Karpas-422 (cell line): ENCODE results near the gene CNTNAP3. TPM values are rescaled to one million over a fixed set of nuclear protein-coding genes. Genes with fewer than 3 reads are reported as not detected.
"Not testable (repeated sequence)": the region's sequence is repeated elsewhere in the genome, so short reads cannot be mapped to it uniquely, and the experiment has no call there.

Source experiments
- DNase-seq: peaks from one replicate; pipeline ENCODE4 v3.0.0-alpha.2; 2015
- H2AFZ ChIP-seq: fragments of 200-600 bp; sonication (generic); 2 replicates; pipeline ENCODE4 v1.6.1; 2014; ENCODE audit warnings: antibody characterized with exemption, low read length, mixed read lengths
- H3K27ac ChIP-seq: fragments of 200-600 bp; sonication (generic); 2 replicates; pipeline ENCODE4 v1.5.1; 2014; ENCODE audit warnings: mild to moderate bottlenecking, low read length, moderate library complexity
- H3K27me3 ChIP-seq: fragments of 200-600 bp; sonication (generic); 2 replicates; pipeline ENCODE4 v1.6.1; 2014; ENCODE audit warnings: low read length, mixed read lengths
- H3K36me3 ChIP-seq: fragments of 200-600 bp; sonication (generic); 2 replicates; pipeline ENCODE4 v1.6.1; 2014; ENCODE audit warnings: low read length, mixed read lengths; ENCODE audit not compliant: insufficient read depth
- H3K4me1 ChIP-seq: fragments of 200-600 bp; sonication (generic); 2 replicates; pipeline ENCODE4 v1.6.1; 2014; ENCODE audit warnings: mild to moderate bottlenecking, low read length, mixed read lengths
- H3K4me2 ChIP-seq: fragments of 200-600 bp; sonication (generic); 2 replicates; pipeline ENCODE4 v1.6.1; 2014; ENCODE audit warnings: low read length, low read depth, mild to moderate bottlenecking; ENCODE audit not compliant: poor library complexity, severe bottlenecking
- H3K4me3 ChIP-seq: fragments of 200-600 bp; sonication (generic); 2 replicates; pipeline ENCODE4 v1.5.1; 2014; ENCODE audit warnings: mild to moderate bottlenecking, antibody characterized with exemption, low read length, mixed read lengths
- H3K79me2 ChIP-seq: fragments of 200-600 bp; sonication (generic); 2 replicates; pipeline ENCODE4 v1.6.1; 2014; ENCODE audit warnings: mild to moderate bottlenecking, low read length, mixed read lengths
- H3K9ac ChIP-seq: fragments of 200-600 bp; sonication (generic); 2 replicates; pipeline ENCODE4 v1.6.0; 2014; ENCODE audit warnings: low read length
- H3K9me2 ChIP-seq: fragments of 200-600 bp; sonication (generic), shearing (Covaris generic); replicated peaks from 2 replicates; pipeline ENCODE4 v1.6.0; 2014; ENCODE audit warnings: mild to moderate bottlenecking, low read length, moderate library complexity; ENCODE audit not compliant: insufficient read depth
- H3K9me3 ChIP-seq: fragments of 300-700, 200-600 bp; sonication (generic); 2 replicates; pipeline ENCODE4 v1.6.1; 2014; ENCODE audit warnings: low read length, mixed read lengths
- H4K20me1 ChIP-seq: fragments of 200-600 bp; sonication (generic); 2 replicates; pipeline ENCODE4 v1.6.1; 2014; ENCODE audit warnings: mild to moderate bottlenecking, antibody characterized with exemption, low read length, low read depth; ENCODE audit not compliant: insufficient read depth
- total RNA-seq: library from RNA; depleted of rRNA; stranded (reverse); fragments of >200 nt; shearing (Covaris generic); gene quantifications from 2 replicates; pipeline ENCODE4 v1.2.3, GENCODE V29; 2014; ENCODE audit warnings: low replicate concordance

CNTNAP3 gene
- total RNA-seq, 1 experiment from 2014 or later: not detected

DNA sequence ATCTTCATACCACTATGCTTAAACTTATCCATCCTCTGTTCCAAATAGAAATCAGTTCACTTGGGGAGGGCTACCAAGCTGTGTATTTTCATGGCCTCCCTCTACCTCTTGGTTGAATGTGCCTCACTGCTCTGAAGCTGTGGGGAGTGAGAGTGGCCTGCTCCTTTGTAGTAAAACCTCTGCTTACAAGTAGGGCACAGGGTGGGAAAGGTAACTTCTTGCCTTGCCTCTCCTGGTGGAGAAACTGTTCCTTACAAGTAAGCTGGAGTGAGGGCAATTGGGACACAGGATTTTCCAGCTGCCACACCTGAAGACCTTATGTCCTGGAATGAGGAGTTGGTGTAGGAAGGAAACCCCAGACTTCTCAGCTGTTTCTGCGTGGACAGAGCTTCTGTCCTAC, 190.8 kb downstream of the CNTNAP3 start:
- H3K27ac ChIP-seq: not testable (repeated sequence)

DNA sequence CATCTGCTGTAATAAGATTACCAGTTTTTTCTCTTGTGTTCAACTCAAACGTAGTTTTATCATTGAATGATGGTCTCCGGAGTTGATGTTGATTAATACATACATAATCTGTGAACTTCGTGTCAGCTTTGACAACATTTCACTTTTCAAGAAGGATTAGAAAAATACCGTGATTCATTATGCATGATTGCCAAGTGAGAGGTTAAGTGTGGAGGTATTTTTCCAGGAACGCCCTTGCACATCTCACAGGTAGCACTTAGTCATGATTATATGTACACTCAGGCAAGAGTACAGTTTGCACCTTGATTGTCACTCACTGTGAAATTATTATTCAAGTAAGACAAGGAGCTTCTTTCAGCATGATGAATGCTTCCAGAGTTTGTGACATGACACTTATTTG, 202.7 kb downstream of the CNTNAP3 start:
- not testable (repeated sequence) for H3K27ac ChIP-seq

More for the DNA sequence above, 190.8 kb downstream of the CNTNAP3 start:
- not testable (repeated sequence) for H2AFZ ChIP-seq, H3K9ac ChIP-seq, H3K9me2 ChIP-seq, H3K4me1 ChIP-seq, H3K36me3 ChIP-seq, H3K27me3 ChIP-seq, H3K4me2 ChIP-seq, H3K79me2 ChIP-seq, H3K4me3 ChIP-seq, DNase-seq, H4K20me1 ChIP-seq, H3K9me3 ChIP-seq

DNA sequence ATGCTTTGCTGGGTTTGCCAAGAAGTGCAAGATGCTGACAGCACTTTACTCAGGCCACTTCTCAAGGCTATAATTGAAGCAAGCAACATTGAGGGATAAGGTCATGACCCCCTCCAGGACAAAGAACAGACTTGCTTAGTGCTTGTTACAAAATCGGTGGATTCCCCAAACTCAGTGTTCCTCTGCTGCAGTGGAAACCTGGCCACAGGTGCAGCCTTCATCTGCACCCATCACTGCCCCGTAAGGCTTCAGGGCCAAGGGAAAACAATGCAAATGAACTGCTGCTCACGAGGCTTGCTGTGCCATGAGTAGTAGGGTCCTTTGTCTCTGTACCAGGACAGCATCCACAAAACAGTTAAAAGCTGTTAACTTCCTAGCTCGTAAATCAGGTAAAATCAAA, 205.4 kb downstream of the CNTNAP3 start:
- not testable (repeated sequence) for H2AFZ ChIP-seq, H4K20me1 ChIP-seq, H3K9me3 ChIP-seq, H3K9ac ChIP-seq, DNase-seq, H3K4me3 ChIP-seq, H3K27ac ChIP-seq, H3K27me3 ChIP-seq, H3K4me2 ChIP-seq, H3K4me1 ChIP-seq, H3K79me2 ChIP-seq, H3K36me3 ChIP-seq, H3K9me2 ChIP-seq

More for the DNA sequence above, 202.7 kb downstream of the CNTNAP3 start:
- H2AFZ ChIP-seq, H4K20me1 ChIP-seq, H3K4me3 ChIP-seq, H3K27me3 ChIP-seq, H3K79me2 ChIP-seq, H3K4me1 ChIP-seq, H3K9me2 ChIP-seq, H3K9me3 ChIP-seq, DNase-seq, H3K4me2 ChIP-seq, H3K36me3 ChIP-seq, H3K9ac ChIP-seq: not testable (repeated sequence)

DNA sequence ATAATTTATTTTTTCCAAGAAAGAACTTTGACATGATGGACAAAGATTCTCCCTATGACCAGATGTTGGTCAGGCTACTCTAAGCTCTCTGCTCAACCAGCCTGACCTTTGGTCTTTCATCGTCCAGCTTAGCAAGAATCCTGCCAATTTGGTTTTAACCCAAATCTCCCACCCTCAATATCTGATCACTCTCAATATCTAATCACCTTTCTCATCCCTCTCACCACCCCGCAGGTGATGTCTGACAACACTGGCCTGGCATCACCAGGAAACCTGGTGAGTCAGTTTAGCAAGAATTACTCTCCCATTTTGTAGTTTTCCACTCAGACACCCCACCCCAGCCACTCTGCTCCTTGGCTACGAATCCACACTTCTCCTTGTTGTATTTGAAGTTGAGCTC, 207.9 kb downstream of the CNTNAP3 start:
- not testable (repeated sequence) for DNase-seq, H3K9ac ChIP-seq, H3K79me2 ChIP-seq, H3K9me3 ChIP-seq, H3K4me3 ChIP-seq, H3K4me1 ChIP-seq, H3K36me3 ChIP-seq, H3K27ac ChIP-seq, H3K4me2 ChIP-seq, H4K20me1 ChIP-seq, H3K27me3 ChIP-seq, H3K9me2 ChIP-seq, H2AFZ ChIP-seq

DNA sequence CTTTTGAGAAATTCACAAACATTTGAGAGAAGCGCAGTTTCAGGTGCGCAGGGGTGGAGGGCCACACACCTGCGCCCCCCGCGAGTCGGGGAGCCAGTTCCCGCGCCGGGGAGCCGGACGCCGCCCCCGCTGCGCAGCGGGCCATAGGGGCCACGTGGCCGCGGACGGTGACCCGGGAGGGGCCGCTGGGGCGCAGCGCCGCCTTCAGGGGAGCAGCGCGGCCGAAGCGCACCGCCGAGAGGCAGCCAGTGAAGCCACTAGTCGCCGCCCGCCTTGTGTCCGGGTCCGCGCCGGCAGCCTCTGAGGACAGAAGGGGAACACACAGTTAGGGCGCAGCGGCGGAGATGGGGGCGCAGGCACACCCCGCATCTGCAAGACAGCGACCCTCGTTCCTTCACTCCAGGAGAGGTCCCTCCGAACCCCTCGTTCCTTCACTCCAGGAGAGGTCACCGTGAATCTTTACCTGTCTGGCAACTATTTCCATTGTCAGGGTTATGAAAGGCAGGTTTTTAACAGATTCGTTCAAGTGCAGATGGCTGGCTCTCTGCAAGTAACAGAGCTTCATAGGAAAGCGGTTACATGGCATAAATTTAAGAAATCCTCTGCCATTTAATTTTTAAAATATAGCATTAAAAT, 209.2 kb downstream of the CNTNAP3 start:
- not testable (repeated sequence) for H4K20me1 ChIP-seq, H3K9me2 ChIP-seq, H3K4me3 ChIP-seq, H3K36me3 ChIP-seq, H3K27ac ChIP-seq, H3K4me2 ChIP-seq, H3K4me1 ChIP-seq, H3K9ac ChIP-seq, H2AFZ ChIP-seq, DNase-seq, H3K27me3 ChIP-seq, H3K79me2 ChIP-seq, H3K9me3 ChIP-seq

DNA sequence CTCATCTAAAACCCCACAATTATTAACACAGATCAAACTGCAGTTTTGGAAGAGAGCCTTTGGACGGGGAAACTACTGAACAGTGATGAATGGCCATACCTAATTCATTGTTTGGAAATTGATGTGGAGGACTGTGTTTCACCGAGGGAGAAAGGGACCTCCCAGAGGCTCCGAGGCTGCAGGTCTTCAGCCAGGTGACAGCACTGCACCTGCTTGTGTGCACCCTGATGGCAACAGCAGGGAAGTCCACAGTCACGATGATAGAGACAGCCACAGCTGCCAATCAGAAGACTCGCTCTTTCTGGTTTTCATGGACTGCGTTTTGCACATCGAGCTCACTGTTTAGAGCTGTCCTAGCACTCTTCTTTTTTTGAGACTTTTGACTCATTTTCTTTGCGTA, 214.4 kb downstream of the CNTNAP3 start:
- H3K4me1 ChIP-seq, H3K27me3 ChIP-seq, H2AFZ ChIP-seq, H3K4me3 ChIP-seq, H3K79me2 ChIP-seq, H3K36me3 ChIP-seq, H3K9ac ChIP-seq, H3K9me2 ChIP-seq, H3K9me3 ChIP-seq, H3K4me2 ChIP-seq, H4K20me1 ChIP-seq, DNase-seq, H3K27ac ChIP-seq: not testable (repeated sequence)

DNA sequence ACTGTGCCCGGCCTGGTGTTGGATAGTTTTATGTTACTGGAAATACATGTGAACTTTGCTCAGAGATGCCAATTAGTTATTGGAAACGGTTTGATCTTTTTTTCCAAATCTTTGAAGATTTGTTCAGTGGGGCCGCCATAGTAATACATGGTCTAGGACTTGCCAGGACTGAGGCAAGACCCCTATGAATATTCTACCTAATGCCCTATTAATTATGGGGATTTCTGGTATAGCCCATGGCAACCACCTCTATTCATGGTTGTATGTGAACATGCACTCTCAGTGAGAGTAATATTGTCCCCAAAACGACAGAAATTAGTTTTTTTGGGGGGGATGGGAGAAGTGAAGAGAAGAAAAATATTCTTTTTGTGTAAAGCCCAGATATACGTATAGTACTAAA, 220.3 kb downstream of the CNTNAP3 start:
- H3K9ac ChIP-seq, H3K36me3 ChIP-seq, H3K4me2 ChIP-seq, H3K4me3 ChIP-seq, H3K79me2 ChIP-seq, H3K9me2 ChIP-seq, H2AFZ ChIP-seq, H3K27me3 ChIP-seq, H3K4me1 ChIP-seq, H3K27ac ChIP-seq, DNase-seq, H3K9me3 ChIP-seq, H4K20me1 ChIP-seq: not testable (repeated sequence)

DNA sequence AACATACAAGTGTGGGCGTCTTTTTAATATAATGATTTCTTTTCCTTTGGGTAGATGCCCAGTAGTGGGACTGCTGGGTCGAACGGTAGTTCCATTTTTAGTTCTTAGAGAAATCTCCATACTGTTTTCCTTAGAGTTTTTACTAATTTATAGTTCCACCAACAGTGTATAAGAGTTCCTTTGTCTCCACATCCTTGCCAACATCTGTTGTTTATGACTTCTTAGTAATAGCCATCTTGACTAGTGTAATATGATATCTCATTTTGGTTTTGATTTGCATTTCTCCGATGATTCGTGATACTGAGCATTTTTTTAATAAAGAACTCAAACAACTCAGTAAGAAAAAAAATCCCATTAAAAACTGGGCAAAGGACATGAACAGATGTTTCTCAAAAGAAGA, 225.0 kb downstream of the CNTNAP3 start:
- H4K20me1 ChIP-seq, H3K36me3 ChIP-seq, H3K9me3 ChIP-seq, H3K27me3 ChIP-seq, H3K9ac ChIP-seq, H3K4me3 ChIP-seq, DNase-seq, H3K9me2 ChIP-seq, H2AFZ ChIP-seq, H3K79me2 ChIP-seq, H3K4me2 ChIP-seq, H3K27ac ChIP-seq, H3K4me1 ChIP-seq: not testable (repeated sequence)

DNA sequence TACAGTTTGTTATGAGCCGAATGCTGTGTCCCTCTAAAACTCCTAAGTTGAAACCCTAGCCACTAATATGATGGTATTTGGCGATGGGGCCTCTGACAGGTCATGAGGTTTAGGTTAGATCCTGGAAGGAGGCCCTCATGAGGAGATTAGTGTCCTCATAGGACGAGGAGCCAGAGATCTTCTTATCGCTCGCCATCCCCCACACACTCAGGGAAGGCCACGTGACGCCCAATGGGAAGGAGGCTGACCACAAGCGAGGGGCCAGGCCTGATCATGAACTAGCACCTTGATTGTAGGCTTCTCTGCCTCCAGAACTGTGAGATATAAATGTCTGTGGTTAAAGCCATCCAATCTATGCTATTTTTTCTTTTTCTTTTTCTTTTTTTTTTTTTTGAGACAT, 233.5 kb downstream of the CNTNAP3 start:
- not testable (repeated sequence) for H3K79me2 ChIP-seq, H3K9me3 ChIP-seq, H3K27ac ChIP-seq, H3K4me1 ChIP-seq, H3K9me2 ChIP-seq, H3K36me3 ChIP-seq, H3K4me2 ChIP-seq, H3K4me3 ChIP-seq, H3K9ac ChIP-seq, DNase-seq, H2AFZ ChIP-seq, H3K27me3 ChIP-seq, H4K20me1 ChIP-seq
